ACHN (cell line): ENCODE results near the gene SCAI.
"Not testable (repeated sequence)": the region's sequence is repeated elsewhere in the genome, so short reads cannot be mapped to it uniquely, and the experiment has no call there.

Source experiments
- DNase-seq: peaks from one replicate; pipeline ENCODE4 v3.0.0-alpha.2; 2015
- in situ Hi-C: cut with HindIII; loops from 2 replicates; pipeline ENCODE4 v1.10.0; 2017; ENCODE audit warnings: low sequenced_read_pairs, low pct_ligation_motif_present, low pct_unique_long_range_greater_than_20kb

SCAI gene

GRCh38 chr9:125074976-125075375 is 68.4 kb downstream of the SCAI start:
- DNase-seq: no peak
- in situ Hi-C loops: no loop called here

- DNase-seq: no peak
- in situ Hi-C loops: no loop called here
Measured at GRCh38 chr9:125066839-125067619, 76.3 kb downstream of the SCAI start.

- in situ Hi-C loops: no loop called here
- no peak for DNase-seq
Measured at GRCh38 chr9:125061391-125061790, 81.9 kb downstream of the SCAI start.

- no peak for DNase-seq
- in situ Hi-C loops: no loop called here
Measured at GRCh38 chr9:125049212-125050049, 93.9 kb downstream of the SCAI start.

- DNase-seq: no peak
Measured at GRCh38 chr9:125043631-125044030, 99.7 kb downstream of the SCAI start.

GRCh38 chr9:125043148-125043547 is 100.2 kb downstream of the SCAI start:
- no peak for DNase-seq

More at GRCh38 chr9:125043631-125044030, 99.7 kb downstream of the SCAI start:
- in situ Hi-C loops: no loop called here

GRCh38 chr9:125038166-125038565 is 105.2 kb downstream of the SCAI start:
- in situ Hi-C loops: no loop called here
- DNase-seq: no peak

More at GRCh38 chr9:125043148-125043547, 100.2 kb downstream of the SCAI start:
- in situ Hi-C loops: no loop called here

GRCh38 chr9:125028041-125028440 is 115.3 kb downstream of the SCAI start:
- DNase-seq: no peak
- in situ Hi-C loops: no loop called here

GRCh38 chr9:125024917-125025316 is 118.4 kb downstream of the SCAI start:
- in situ Hi-C loops: no loop called here
- DNase-seq: no peak

GRCh38 chr9:125021069-125021468 is 122.3 kb downstream of the SCAI start:
- DNase-seq: no peak
- in situ Hi-C loops: no loop called here

- in situ Hi-C loops, DNase-seq: not testable (repeated sequence)
Measured at GRCh38 chr9:125015655-125016054, 127.7 kb downstream of the SCAI start.

- DNase-seq, in situ Hi-C loops: not testable (repeated sequence)
Measured at GRCh38 chr9:125012013-125012412, 131.3 kb downstream of the SCAI start.

- in situ Hi-C loops: no loop called here
- DNase-seq: no peak
Measured at GRCh38 chr9:125008599-125008998, 134.7 kb downstream of the SCAI start.

- no peak for DNase-seq
- in situ Hi-C loops: no loop called here
Measured at GRCh38 chr9:125003332-125003731, 140.0 kb downstream of the SCAI start.

GRCh38 chr9:124983698-124984097 is 159.6 kb downstream of the SCAI start:
- no peak for DNase-seq
- in situ Hi-C loops: no loop called here

GRCh38 chr9:124980431-124980830 is 162.9 kb downstream of the SCAI start:
- in situ Hi-C loops: no loop called here
- DNase-seq: no peak

- in situ Hi-C loops: no loop called here
- DNase-seq: no peak
Measured at GRCh38 chr9:124975131-124975530, 168.2 kb downstream of the SCAI start.

GRCh38 chr9:124973807-124974206 is 169.5 kb downstream of the SCAI start:
- DNase-seq: no peak
- in situ Hi-C loops: no loop called here

- in situ Hi-C loops: no loop called here
- DNase-seq: no peak
Measured at GRCh38 chr9:124972241-124972770, 171.0 kb downstream of the SCAI start.
